ELF-1 (cell line): ENCODE results near the gene LMF1.

Experiments
- DNase-seq: peaks from one replicate; pipeline ENCODE4 v3.0.0-alpha.2; 2016; ENCODE audit warnings: low read depth, low spot score

The LMF1 gene

DNA sequence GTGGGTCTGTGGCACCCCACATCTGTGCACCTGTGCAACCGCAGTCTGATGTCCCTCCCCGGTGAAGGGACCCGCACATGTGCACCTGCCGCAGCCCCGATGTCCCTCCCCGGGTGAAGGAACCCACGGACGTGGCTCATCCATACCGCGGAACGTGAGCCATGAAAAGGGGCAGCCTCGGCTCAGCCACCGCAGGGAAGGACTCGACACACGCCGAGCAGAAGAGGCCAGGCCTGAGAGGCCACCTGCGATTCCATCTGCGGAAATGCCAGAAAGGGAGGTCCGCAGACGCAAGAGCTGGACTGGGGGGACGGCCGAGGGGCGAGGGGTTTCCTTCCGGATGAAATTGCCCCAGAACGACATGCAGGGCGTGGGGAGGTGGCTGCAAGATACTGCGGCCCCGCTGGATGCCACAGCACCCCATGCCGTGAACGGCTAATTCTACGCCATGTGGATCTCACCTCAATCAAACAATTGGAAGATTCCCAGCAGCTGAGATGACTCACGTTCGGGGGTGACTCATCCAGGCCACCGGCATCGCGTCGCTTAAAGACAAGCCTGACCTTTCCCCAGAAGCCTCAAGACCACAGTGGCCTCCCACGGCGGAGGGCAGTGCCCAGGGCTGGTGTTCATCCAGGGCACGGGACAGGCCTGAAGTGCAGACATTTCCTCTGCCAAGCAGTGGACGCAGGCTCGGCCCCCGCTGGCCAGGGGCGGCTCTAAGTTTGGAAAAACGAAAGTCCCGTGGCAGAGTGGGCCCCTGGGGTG, 31.8 kb upstream of the LMF1 start:
- DNase-seq: peak; percentile 54

DNA sequence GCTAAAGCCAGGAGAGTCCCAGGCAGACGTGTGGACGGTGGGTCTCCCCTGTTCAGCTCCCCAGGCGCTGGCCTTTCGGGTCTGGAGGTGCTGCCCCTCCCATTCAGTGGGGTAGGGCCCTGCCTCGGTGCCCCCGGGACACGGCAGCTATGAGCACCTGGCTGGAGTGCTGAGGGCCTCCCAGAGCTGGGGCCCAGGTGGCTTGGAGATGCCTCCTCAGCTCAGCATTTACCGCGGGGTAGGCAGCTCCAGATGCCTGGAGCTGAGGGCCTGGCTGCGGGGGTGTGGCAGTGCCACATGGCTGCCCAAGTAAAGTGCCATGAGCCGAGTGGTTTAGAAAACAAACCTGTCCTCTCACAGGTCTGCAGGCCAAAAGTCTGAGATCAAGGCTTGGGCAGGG, 30.3 kb upstream of the LMF1 start:
- no peak for DNase-seq

DNA sequence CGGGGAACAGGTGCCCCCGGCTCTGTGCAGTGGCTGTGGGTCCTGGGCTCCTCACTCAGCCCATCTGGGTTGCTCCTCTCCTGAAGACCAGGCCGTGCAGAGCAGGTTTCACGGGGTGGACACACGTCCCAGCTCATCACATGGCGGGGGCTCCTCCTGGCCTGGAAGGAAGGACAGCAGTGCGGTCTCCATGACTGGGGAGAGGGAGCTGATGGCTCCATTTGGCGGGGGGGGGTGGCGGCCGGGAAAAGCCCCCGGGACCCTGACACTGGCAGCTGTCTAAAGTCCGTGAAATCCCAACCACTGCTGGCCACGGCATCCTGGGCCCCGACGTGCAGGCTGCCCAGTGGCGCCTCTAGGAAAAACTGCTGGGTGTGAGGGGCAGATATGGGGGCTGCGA, 29.8 kb upstream of the LMF1 start:
- DNase-seq: no peak

DNA sequence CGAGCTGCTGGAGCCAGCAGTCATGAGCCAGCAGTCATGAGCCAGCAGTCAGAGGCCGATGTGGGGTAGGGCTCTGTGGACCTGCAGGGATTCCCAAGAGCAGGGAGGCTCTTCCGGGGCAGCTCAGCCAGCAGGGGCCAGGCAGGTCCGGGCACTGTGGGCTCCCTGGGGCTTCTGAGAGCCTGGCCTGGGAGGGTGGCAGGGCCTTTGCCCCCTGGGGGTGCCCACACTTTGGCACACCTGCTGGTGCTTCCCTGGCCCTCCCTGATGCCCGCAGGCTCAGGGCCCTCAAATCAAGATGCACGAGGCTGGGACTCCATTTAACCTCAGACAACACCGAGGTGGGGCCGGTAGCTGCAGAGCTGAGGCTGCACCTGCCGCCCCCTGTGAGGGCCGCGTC, 28.9 kb upstream of the LMF1 start:
- DNase-seq: no peak

DNA sequence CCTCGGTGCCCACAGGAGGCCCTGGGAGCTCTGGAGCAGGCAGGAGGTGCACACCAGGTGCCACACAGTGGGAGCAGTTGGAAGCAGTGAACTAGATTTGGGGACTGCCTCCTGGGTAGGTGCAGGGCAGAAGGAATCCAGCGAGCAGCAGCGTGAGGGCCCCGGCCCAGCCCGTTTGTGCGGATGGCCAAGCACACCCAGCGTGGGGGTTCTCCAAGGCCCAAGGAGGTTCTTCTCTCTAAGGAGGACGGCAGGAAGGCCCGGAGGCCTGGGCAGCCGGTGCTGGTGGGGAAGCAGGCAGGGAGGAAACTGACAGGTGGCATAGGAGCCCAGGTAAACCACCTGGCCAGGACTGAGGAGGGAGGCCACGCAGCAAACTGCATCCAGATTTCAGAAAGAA, 27.8 kb upstream of the LMF1 start:
- no peak for DNase-seq

DNA sequence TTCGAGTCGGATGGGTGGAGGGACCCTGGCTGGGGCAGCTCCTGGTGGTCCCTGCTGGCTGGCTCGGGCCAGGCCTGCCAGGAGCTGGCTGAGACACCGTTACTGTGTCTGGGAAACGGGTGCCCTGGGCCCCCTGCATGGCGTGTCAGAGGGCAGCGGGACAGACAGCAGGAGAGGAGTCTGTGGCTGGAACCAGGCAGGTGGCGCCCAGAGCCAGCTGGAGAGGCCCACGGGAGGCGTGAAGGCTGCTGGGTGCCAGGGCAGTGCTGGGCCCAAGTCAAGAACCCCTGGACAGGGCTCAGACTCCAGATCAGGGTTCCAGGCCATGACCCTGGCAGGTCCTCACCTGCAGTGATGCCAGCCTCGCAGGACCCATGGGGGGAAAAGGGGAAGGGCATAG, 27.4 kb upstream of the LMF1 start:
- DNase-seq: no peak

DNA sequence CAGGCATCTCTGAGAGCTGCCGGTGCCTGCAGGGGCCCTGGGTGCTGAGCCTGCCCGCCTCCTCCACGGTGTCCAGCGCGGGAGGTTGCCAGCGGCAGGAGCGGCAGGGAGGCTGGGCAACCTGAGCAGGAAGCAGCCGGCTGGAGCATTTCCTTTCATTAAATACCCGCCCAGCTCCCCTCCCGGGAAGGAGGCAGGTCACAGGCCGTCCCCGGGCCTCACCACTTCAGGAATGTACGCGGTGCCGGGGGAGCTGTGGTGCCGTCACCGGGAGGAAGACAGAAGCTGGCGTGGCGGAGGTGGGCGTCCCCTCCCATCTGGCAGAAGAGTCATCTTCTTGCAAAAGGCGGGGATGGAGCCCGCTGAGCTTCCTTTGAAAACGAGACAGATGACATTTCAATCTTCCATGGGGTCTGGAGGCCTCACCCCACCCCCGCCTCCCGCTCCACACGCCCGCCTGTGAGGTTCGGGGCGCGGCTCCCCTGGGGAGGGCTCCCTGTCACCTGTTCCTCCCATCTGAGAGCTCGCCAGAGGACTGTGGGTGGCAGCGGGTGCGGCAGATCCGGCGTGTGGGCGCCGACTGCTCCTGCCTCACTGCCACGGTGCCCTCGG, 26.8 kb upstream of the LMF1 start:
- DNase-seq: peak; percentile 84

DNA sequence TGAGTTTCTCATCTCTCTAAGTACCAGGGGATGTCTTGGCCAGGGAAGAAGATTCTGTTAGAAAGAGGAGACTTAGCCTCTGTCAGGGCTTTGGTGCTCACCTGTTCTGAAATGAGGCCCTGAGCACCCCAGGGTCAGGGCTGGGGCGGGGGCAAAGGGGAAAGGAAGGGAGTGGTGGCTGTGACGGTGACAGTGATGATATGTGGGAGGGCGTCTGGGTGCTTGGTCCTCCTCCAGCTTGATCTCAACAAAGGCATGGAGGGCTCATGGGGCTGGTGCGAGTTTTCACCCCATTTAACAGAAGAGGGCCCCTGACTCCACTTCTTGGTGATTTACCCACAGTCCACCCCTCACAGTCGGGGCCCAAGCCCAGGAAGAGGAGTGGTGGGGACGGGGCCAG, 25.9 kb upstream of the LMF1 start:
- DNase-seq: no peak

DNA sequence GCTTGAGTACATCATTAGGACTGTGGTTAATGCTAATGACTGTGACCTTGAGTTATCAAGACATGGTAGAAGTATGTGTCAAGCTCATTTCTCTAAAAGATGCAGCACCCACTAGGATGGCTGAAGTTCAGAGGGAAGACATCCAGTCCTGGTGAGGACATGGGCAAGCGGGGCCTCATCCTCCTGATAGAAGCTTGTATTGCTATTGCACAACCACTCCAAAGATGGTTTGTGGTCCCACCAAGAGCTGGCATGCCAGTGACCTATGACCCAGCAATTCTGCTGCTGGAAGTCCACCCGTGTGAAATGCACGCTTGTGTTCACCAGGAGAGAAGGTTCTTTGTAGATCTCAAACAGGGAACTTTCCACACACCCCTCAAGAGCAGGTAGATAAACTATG, 25.0 kb upstream of the LMF1 start:
- no peak for DNase-seq

DNA sequence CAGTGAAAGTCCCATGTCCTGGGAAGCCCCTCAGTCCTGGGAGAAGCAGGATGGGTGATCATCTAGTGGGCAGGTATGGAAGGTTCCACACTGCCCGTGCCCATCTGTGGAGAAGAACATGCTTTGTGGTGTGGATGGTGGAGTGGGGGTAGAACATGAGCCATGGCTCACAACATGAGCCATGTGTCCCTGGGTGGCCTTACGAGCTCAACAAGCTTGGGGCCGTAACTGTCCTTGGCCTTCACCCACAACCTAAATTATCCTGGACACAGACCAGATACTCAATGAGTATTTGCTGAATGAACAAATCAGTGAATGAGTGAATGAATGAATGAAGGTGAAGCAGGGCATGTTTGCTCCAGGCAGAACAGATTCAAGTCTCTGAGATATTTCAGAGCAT, 24.3 kb upstream of the LMF1 start:
- DNase-seq: no peak

DNA sequence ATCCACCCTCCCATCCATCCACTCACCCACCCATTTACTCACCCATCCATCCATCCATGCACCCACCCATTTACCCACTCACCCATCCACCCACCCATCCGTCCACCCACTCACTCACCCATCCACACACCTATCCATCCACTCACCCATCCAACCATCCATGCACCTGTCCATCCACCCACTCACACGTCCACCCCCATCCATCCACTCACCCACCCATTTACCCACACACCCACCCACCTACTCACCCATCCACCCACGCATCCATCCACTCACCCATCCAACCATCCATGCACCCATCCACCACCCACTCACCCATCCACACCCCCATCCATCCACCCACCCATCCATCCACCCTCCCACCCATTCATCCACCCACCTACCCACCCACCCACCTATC, 22.9 kb upstream of the LMF1 start:
- DNase-seq: no peak

DNA sequence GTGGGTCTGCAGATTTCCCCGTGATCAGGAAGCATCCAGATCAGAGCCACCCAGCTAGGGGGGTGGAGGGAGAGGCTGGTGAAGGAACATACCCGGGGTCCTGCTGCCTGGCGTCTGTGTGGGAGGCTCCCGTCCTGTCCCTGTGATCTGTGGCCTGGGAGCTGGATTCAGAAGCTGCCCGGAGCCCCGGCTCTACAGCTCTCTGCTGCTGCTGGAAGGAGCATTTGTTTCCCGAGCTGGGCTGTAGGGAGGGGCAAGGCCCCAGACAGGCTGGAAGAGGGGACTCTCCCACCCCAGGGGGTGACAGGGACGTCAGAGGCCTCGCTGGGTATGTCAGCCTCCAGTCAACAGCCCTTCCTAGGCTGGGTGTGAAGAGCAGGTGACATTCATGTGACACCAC, 21.0 kb upstream of the LMF1 start:
- no peak for DNase-seq

DNA sequence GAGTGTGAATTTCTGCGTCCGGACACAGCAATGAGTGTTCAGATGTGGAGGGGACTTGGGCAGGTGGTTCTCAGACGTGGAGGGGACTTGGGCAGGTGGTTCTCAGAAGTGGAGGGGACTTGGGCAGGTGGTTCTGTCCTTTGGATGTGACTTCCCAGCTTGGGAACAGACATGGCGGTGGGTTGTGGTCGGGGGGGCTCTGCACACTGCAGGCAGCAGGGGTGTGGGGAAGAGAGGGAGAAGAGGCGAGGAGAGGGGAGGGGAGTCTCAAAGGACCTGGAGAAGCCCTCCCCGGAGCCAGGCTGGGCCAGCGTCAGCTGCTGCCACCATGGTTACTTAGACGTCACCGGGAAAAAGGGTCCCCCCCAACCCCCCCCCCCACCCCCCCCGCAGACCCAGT, 20.6 kb upstream of the LMF1 start:
- DNase-seq: no peak

DNA sequence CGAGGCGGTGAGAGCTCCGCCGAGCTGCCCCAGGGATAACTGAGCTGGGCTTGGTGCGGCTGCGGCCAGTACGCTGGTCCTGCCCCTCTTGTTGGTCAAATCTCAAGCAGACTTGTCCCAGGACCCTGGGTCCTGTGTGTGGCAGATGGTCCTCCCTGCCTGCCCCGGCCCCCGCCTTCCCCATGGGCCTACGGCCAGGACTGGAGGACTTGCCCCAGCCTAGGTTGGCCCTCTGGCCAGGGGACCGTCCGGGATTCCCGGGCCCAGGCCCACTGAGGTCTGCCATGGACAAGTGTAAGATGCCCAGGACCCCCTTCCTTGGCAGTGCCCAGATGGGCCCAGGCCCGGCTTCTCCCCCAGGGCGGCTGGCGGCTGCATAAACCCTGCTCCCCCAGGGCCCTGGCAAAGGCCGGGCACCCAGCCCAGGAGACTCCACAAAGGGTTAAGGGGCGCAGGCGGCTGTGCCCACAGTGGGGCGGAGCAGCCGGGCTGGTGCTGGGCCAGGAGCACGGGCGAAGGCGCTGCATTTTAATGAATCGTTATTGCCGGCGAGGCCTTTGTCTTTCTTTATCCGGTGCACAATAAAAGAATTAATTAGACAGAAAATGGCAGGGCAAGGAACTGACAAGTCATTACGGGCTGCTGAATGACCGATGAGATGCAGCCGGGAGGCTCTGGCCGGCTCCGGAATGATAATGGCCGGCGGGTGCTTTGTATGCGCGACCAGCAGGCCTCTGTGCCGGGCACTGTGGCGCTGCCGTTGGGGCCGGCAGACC, 19.9 kb upstream of the LMF1 start:
- DNase-seq: no peak

DNA sequence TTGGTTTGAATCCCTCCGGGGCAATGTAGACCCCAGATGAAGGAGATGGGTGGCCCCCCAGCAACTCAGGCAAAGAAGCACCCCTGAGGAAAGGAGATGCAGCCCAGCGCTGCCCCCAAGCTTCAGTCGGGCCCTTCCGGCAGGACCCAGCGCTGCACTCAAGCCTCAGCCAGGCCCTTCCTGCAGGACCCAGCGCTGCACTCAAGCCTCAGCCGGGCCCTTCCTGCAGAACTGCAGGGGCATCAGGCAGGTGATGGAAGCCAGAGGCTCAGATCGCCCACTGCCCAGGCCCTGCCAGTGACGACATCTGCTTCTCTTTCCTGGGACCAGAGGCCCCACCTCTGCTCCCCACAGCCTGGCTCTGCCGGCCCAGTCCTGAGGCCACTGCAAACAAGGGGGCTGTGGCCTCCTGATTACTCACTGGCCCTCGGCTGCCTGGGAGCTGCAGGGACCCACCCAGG, 18.6 kb upstream of the LMF1 start:
- no peak for DNase-seq

DNA sequence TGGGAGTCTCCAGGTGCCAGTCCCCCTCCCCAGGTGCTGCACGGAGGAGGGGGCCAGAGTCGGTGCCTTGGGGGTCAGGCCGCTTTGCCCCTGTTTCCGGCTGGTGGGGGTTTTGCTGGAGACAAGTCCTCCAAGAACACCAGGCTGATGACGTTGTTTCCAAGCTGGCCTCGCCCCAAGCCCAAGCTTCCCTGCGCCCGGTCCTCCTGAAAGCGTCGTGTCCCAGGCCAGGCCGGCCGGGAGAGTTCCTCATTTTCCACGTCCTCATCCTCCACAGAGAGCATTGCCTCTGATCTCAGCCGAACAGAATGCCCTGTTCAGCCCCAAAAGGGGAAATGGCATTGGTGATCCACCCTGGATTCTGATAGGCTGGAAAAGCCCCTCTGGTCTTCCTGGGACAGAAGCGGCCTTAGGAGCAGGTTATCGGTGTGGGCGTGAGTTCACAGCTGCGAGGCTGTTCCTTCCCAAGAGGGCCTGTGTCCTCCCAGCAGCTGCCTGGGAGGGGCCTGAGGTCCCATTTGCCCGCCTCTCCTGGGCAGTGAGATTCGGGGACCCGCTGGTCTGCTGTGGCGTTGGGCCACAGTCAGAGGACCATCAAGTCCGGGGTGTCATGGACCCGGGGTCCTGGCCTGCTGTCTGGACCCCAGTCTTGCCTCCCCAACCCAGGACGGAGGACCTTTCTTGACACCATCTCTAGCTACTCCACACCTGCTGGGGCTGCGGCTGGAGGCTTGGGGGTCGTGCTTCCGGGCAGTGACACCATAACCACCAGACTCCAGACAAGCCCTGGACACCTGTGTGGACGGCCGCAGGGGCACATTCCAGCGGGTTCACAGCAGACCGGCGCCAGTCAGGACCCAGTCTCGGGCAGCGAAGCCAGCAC, 17.9 kb upstream of the LMF1 start:
- no peak for DNase-seq

DNA sequence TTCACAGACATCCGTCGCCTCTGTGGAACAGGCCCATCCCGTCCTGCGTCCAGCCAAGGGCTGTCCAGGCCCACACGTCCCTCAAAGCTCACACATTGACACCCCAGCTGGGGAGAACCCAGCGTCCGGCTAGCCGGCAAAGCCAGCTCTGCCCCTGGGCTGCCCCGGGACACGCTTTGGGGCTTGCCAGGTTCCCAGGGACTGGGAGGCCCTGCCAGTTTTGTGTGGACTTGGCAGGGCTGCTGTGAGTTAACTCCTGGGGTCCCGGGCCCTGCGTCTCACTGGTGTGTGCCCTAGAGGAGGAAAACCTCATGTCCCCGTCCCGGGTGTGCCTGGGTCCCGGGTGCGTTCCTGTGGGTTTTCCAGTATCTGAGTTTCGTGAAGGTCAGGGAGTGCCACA, 17.1 kb upstream of the LMF1 start:
- no peak for DNase-seq

DNA sequence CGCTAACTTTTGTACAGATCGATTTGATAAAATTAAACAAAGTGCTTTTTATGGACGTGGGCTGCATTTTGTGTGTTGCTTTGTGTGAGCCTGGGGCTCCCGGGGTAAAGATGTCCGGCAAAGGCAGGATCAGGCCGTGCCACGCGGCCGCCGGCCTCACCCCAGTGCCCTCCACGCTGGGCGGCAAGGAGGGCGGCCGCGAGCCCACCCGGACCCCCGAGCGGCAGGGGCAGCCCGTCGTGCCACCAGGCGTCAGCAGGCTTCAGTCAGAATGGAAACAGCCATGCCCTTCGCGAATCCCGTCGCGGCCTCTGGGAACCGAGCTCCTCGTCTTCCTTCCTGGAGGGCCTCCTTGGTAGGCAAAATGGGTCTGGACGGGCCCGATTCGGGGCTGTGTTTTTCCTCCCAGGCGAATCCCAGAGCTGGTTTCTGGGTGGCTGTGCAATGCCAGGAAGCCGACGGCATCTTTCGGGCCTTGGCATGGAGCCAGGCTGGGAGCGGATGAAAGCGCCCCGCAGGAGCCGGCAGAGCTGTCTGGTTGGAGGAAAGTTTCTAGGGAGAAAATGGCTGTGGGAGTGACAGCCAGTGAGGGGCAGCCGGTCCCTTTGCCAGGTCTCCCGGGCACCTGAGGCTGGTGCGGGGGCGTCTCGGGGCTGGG, 16.3 kb upstream of the LMF1 start:
- DNase-seq: no peak

DNA sequence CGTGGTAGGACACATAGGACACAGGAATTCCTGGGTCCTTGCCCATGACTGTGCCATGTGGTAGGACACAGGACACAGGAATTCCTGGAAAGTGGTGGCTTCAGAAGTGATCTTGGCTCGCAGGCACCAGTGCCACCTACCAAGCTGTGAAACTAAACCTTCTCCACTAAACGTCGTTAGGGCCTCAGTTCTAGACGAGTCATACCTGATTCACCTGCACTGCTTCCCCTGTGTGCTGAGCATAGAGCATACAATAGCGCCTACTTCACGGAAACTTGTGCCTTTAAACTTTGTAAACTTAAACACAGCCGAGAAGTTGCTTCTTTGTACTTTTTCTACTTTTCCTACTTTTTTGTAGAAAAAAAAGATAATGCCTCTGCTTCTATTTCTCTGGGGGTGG, 15.6 kb upstream of the LMF1 start:
- no peak for DNase-seq

DNA sequence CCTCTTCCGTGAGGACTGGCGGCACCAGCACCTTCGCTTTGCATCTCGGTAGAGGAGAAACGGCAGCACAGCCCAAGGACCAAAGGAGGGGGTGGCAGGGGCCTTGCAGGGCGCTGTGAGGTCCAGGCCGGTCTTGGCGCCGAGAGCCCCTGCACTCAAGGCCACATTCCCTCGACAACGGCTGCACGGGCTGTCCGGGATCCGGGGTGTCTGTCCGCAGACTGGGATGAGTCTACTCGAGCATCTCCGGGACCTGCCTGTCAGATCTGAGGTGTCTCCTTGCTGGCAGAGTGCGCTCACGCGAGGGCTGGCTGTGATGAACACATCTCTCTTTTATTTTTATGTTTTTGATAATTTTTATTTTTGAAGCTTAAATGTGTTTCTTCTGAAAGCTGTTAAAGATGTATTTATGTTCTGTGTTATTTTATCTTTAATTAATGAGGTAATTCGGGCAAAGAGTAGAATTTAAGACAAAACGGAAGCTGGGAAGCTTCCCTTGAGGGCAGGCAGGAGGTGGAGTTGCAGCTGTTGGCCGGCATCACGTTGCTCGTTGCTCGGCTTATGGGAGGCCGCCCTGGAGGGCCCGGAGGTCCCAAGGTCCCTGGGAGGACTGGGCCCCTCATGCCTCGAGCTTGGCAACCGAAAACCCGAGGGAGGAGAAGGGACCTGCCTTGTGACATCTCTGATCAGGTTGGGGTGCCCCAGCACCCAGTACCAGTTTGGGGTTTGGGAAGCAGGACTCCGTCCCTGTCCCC, 15.0 kb upstream of the LMF1 start:
- no peak for DNase-seq
